Renal cortex interstitium (tissue), 15 donors: Measurements from ENCODE around the gene TEX30. TPM values are rescaled to one million over a fixed set of nuclear protein-coding genes. Genes with fewer than 3 reads are reported as not detected.
A peak's percentile ranks its signal among the peaks of the same experiment; 100 is the strongest.

Experiments
- DNase-seq, 11 donors: peaks; one replicate each; pipeline ENCODE4 v3.0.0-alpha.2; 2013; ENCODE audit warnings: low read depth in 9 of 11, low spot score in 4 of 11; ENCODE audit errors: extremely low read depth in 1 of 11
- long read RNA-seq, 16 experiments: transcript quantifications; one replicate each; lab custom pipeline, GENCODE V29; 2026
- polyA plus RNA-seq, 3 donors: library from polyadenylated mRNA; unstranded; fragments of 120-200 nt; gene quantifications; one replicate each; pipeline ENCODE4 v1.2.1, GENCODE V29; 2013; ENCODE audit not compliant: insufficient read length in 3 of 3

TEX30 gene
- polyA plus RNA-seq = 10 to 100 TPM; 29.7 to 40.0 (median 30.6) TPM
- long read RNA-seq, donor 1, transcript TEX30-206 (6 exons, 1,165 nt) = major isoform, 8 of 22 reads
- long read RNA-seq, donor 1, partial matches to known transcripts = 11 of 22 reads
- long read RNA-seq, donor 1, other reads (novel, unspliced or antisense) = 0 of 22 reads
- long read RNA-seq, donor 2, transcript TEX30-206 (6 exons, 1,165 nt) = major isoform, 6 of 15 reads
- long read RNA-seq, donor 2, transcript TEX30-205 (5 exons, 959 nt) = minor isoform, 5 of 15 reads
- long read RNA-seq, donor 2, partial matches to known transcripts = 0 of 15 reads
- long read RNA-seq, donor 2, other reads (novel, unspliced or antisense) = 0 of 15 reads
- long read RNA-seq, donor 3, transcript TEX30-206 (6 exons, 1,165 nt) = major isoform, 12 of 25 reads
- long read RNA-seq, donor 3, partial matches to known transcripts = 7 of 25 reads
- long read RNA-seq, donor 3, other reads (novel, unspliced or antisense) = 0 of 25 reads
- long read RNA-seq, donor 4, transcript TEX30-206 (6 exons, 1,165 nt) = major isoform, 14 of 19 reads
- long read RNA-seq, donor 4, partial matches to known transcripts = 0 of 19 reads
- long read RNA-seq, donor 4, other reads (novel, unspliced or antisense) = 0 of 19 reads
- long read RNA-seq, donor 5 = 0 reads
- long read RNA-seq, donor 6, transcript TEX30-206 (6 exons, 1,165 nt) = major isoform, 8 of 10 reads
- long read RNA-seq, donor 6, partial matches to known transcripts = 0 of 10 reads
- long read RNA-seq, donor 6, other reads (novel, unspliced or antisense) = 0 of 10 reads
- long read RNA-seq, donor 7, transcript TEX30-206 (6 exons, 1,165 nt) = major isoform, 16 of 33 reads
- long read RNA-seq, donor 7, partial matches to known transcripts = 10 of 33 reads
- long read RNA-seq, donor 7, other reads (novel, unspliced or antisense) = 0 of 33 reads
- long read RNA-seq, donor 8 = 0 reads
- long read RNA-seq, donor 9, transcript TEX30-206 (6 exons, 1,165 nt) = major isoform, 15 of 22 reads
- long read RNA-seq, donor 9, partial matches to known transcripts = 0 of 22 reads
- long read RNA-seq, donor 9, other reads (novel, unspliced or antisense) = 0 of 22 reads
- long read RNA-seq, donor 10, transcript TEX30-206 (6 exons, 1,165 nt) = major isoform, 17 of 34 reads
- long read RNA-seq, donor 10, transcript TEX30-202 (5 exons, 1,038 nt) = minor isoform, 5 of 34 reads
- long read RNA-seq, donor 10, partial matches to known transcripts = 10 of 34 reads
- long read RNA-seq, donor 10, other reads (novel, unspliced or antisense) = 0 of 34 reads
- long read RNA-seq, donor 11, transcript TEX30-206 (6 exons, 1,165 nt) = major isoform, 8 of 13 reads
- long read RNA-seq, donor 11, partial matches to known transcripts = 0 of 13 reads
- long read RNA-seq, donor 11, other reads (novel, unspliced or antisense) = 0 of 13 reads
- long read RNA-seq, donor 12, partial matches to known transcripts = 0 of 10 reads
- long read RNA-seq, donor 12, other reads (novel, unspliced or antisense) = 0 of 10 reads
- long read RNA-seq, donor 13 = 0 reads
- long read RNA-seq, donor 14, transcript TEX30-205 (5 exons, 959 nt) = minor isoform, 6 of 31 reads
- long read RNA-seq, donor 14, transcript TEX30-206 (6 exons, 1,165 nt) = major isoform, 16 of 31 reads
- long read RNA-seq, donor 14, transcript TEX30-202 (5 exons, 1,038 nt) = minor isoform, 7 of 31 reads
- long read RNA-seq, donor 14, partial matches to known transcripts = 0 of 31 reads
- long read RNA-seq, donor 14, other reads (novel, unspliced or antisense) = 0 of 31 reads
- long read RNA-seq, donor 15, transcript TEX30-206 (6 exons, 1,165 nt) = major isoform, 7 of 9 reads
- long read RNA-seq, donor 15, partial matches to known transcripts = 0 of 9 reads
- long read RNA-seq, donor 15, other reads (novel, unspliced or antisense) = 0 of 9 reads
- long read RNA-seq, donor 16, transcript TEX30-202 (5 exons, 1,038 nt) = minor isoform, 5 of 64 reads
- long read RNA-seq, donor 16, transcript TEX30-206 (6 exons, 1,165 nt) = major isoform, 28 of 64 reads
- long read RNA-seq, donor 16, transcript TEX30-205 (5 exons, 959 nt) = minor isoform, 14 of 64 reads
- long read RNA-seq, donor 16, partial matches to known transcripts = 16 of 64 reads
- long read RNA-seq, donor 16, other reads (novel, unspliced or antisense) = 0 of 64 reads

DNA sequence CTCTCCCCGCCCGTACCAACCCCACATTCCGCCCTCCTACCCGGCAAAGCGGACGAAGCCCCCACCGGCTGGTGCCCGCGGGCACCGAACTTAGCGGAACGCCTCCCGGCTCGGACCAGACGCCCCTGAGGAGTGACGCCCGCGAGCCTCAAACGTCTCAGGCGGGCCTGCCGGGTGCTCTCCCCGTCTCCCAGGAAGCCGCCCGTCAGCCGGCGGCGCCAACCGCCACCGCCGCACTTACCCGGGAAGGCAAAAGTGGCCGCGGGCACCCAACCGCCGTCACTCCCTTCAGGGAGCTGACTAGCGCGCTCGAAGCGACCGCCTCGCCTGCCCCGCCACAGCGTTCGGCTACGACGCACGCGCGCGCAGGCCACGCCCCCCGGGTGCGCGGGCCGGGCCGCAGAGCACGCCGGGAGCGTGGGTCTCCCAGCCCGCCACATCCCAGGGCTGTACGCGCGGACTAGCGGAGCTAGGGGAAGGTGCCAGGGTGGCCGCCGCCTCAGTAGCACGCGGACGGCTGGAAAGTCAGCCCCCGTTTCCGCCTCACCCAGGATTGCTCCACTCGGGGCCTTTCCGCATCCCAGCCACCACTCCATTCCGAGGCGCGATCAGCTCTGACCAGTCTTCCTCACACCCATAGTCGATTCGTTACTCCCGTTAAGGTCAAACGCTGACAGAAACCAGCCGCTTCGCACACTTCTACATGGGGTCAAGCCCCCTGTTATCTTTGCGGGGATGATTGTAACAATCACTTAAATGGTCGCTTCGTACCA, at the start of gene TEX30:
TSS of gene TEX30 (minus strand) at position 346 of the 773 bp plus-strand sequence. CDS start 3,760 bp downstream, outside the sequence.
- DNase-seq = peak; percentile 52 to 86 (median 74)

DNA sequence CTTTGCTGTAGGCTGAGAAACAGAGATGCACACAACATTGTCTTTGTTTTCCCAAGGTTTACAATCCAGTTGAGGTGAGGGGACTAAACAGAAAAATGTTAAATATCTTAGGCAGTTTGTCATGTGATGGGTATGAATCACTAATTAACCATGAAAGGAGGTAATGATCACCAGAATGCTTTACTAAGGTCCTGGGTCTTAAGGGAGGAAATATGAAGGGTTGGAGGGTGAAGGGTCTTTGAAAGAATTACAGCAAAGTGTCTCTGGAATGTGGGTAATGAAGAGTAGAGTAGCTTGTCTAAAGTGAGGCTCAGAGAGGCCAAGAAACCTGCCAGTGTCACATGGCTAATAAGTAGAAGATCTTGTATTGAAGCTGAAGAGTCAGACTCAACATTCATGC, 44.3 kb upstream of the TEX30 start:
- DNase-seq = peak in 4 of 11 donors; percentile 14 to 58 (median 30)

DNA sequence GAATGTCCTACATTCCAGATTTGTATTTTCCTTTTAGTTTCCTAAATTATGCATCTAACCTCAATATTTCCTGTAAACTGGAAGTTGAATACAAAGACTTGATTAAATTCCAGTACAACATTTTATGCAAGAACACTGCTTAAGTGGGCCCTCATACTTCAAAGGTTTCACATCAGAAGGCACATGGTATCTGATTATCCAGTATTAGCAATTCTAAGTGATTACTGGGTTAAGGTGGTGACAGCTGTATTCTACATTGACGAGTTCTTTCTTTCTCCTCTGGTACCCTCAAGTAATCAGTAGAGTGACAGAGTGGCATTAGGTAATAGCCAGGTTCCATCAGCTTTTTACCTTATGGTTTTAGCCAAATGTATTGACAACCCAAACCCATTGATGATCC, 43.7 kb upstream of the TEX30 start:
- DNase-seq = no peak

DNA sequence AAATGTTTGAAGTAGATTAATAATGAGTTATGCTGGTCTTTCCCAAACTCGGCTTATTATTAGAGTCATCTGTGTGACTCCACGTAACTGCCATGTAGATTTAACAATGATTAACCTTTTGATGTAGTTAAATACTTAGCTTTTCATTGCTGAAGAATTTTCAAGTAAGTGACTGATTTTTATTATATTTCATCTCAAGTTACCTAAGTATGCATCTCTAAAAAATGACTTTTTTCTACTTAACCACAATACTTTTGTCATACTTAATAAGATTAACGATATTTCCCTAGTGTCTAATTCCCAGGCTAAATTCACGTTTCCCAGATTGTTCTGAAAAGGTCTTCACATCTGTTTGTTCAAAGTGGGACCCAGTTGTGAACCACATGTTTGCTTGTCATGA, 43.1 kb upstream of the TEX30 start:
- no peak for DNase-seq

DNA sequence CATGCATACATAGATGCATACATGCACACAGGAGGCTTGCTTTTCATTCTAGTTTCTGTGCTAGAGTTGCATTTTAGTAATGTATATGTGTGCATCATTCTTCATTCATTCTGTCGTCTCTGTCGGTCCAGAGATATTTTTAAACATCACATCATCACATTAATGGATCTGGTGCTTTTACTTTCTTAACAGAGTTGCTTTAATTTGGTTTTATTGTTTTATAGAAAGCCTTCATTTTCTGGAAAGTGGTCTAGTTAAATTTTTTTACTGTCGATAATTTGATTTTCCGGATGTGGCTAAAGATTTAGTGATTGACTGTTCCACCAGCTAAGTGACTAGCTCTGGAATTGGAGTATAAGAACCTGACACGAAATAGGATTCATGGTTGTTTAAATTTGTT, 42.2 kb upstream of the TEX30 start:
- no peak for DNase-seq

DNA sequence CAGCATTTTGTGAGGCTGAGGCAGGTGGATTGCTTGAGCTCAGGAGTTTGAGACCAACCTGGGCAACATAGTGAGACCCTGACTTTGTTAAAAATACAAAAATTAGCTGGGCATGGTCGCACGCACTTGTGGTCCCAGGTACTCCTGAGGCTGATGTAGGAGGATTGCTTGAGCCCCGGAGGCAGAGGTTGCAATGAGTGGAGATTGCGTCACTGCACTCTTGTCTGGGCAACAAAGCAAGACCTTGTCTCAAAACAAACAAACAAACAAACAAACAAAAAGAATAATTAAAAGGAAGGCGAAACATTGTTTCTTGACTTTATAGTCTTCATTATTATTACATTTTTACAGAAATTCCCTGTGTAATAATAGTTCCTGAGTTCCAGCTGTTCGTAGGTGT, 41.2 kb upstream of the TEX30 start:
- no peak for DNase-seq

DNA sequence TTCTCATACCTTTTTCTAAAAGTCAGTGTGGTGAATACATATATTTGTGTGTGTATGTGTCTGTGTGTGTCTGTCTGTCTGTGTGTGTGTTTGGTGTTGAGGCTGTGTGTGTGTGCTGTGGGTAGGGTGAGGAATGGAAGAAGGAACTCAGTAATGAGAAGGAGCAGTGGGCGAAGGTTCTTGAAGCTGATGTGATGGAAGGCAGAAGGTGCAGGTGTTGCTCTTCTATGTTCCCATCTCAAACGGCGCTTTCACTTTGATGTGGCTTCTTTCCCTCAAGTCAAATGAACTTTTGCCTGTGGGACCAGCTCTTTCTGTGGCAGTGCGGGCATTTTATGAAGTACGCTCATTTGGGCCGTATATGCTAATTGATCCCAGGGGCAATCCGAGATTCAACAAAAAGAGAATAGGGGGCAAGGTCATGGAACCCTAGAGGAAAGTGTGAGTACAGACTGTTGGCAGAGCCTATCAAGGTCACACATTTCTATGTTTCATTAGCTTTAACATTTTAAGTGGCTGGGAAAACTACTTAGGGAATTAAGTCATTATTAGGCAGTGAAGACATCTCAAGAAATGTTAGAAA, 40.5 kb upstream of the TEX30 start:
- DNase-seq = no peak

DNA sequence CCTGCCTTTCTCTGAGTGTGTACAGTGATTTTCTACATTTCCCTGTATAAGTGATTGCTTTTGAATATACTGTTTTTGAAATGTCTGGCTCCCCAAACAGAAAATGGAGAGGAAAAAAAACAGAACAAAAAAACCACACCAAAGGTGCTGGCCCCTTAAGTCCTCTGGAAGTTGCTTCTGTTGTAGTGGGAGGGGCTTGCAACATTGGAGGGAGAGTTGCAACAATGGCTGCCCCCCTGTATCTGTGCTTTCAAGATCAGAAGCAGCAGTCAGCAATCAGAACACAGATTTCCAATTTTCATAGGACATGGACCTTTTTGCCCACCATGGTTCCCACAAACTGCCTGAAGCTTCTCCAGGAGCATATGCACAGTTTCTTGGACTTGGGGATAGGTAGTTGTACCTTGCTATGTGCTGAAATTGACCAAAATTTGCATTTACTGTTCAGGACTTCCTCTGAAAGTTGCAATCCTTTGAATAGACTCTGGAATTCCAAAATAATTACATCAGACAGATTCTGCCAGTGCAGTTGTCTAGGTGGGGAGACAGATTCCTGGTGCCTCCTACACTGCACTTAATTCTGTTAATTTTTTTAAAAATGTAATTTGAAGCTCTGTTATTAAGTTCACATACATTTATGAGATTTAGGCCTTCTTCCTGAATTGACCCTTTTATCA, 39.2 kb upstream of the TEX30 start:
- DNase-seq = no peak

DNA sequence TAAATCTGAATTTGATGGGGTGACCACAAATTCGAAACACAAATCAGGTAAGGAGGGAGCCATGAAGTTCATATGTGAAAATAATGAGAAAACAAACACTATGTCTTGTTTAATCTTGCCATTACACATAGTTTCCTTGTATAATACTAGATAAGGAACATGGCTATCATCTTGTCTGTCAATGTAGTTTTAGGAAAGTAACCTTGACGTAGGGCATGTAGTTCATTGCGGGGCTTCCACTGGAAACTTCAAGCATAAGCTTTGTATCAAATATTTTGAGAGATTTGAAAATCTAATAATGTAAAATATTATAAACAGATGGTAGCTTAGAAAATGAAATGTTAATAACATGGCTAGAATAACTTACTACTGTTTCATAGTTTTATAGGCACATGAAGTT, 34.1 kb upstream of the TEX30 start:
- DNase-seq = no peak

DNA sequence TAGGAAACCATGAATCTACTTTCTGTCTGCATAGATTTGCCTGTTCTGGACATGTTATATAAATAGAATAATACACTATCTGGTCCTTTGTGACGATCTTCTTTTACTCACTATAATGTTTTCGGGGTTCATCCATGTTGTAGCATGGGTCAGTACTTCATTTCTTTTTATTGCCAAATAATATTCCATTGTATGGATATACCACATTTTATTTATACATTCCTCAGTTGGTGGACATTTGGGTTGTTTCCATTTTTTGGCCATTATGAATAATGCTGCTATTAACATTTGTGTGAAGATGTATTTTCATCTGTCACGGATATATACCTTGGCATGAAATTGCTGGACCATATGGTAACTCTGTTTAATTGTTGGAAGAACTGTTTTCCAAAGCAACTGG, 32.1 kb upstream of the TEX30 start:
- DNase-seq = no peak

DNA sequence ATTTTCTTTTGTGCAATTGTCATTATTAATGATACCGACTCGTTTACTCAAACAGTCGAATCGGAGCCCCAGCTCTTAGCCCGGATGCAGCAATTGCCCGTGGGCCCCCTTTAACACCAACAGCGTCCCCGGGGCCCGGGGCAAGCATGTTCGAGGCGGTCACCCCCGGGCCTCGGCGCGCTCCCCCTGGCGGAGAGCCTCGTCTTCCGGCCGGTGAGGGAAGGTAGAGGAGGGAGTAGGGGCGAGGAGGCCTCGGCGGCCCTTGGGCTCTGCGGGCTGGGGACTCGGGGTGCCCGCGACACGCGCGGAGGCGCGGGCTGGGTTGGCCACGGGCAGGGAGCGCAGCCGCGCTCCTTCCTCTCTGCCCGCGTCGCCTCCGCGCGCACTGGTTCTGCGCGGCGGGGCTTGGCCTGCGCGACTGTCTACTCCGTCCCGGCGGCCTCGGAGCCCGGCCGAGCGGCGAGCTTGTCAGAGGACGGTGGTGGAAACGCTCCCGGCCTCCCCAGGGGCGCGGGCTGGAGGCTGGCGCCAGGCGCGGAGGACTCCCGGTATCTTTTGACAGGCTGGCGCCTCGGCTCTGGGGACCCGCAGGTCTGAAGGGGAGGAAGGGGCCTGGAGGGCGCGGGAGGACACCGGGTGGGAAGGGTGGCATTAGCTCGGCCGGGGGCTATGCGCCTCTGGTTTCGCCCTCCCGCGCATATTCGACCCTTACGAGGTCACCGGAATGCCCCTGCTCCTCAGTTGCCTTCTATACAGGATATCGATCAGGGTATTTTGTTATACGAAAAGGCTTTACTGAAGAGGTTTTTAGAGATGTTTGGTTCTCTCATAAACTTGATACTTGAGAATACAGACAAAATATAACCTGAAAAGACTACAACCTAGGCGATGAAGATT, 26.8 kb upstream of the TEX30 start:
- peak in 9 of 11 donors; percentile 63 to 82 (median 73) for DNase-seq

DNA sequence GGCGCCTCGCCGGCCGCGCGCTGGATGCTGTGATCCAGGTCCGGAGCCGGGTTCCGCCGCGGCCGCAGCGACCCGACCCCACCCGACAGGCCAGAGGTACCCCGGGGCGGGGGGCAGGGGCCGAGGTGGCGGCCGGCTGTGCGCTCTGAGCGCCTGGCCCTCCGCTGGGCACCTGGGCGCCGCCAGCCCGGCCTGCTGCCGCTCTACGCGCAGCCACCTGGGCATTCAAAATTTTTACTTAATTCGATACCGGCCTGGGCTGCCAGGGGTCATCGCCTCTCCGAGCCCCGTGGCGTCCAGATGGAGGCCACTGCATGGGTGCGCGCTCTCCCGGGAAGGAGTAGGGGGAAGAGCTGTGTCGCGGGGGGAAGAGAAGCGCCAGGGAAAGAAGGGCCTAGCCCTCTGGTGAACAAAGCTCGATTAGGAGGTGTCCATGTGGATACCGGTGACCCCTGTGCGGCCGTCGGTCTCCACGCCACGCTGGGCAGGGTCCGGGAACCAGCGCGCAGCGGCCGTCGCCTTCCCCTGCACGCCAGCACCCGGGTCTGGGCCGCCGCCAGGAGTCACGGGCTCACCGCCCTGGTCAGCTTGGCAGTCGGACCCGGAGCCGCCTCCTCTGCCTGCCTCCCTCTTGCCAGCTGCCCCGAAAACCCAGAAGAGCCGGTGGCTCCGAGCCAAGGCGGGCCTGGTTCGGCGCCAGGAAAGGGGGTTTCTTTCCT, 26.0 kb upstream of the TEX30 start:
- DNase-seq = peak in 6 of 11 donors; percentile 9 to 42 (median 24)

DNA sequence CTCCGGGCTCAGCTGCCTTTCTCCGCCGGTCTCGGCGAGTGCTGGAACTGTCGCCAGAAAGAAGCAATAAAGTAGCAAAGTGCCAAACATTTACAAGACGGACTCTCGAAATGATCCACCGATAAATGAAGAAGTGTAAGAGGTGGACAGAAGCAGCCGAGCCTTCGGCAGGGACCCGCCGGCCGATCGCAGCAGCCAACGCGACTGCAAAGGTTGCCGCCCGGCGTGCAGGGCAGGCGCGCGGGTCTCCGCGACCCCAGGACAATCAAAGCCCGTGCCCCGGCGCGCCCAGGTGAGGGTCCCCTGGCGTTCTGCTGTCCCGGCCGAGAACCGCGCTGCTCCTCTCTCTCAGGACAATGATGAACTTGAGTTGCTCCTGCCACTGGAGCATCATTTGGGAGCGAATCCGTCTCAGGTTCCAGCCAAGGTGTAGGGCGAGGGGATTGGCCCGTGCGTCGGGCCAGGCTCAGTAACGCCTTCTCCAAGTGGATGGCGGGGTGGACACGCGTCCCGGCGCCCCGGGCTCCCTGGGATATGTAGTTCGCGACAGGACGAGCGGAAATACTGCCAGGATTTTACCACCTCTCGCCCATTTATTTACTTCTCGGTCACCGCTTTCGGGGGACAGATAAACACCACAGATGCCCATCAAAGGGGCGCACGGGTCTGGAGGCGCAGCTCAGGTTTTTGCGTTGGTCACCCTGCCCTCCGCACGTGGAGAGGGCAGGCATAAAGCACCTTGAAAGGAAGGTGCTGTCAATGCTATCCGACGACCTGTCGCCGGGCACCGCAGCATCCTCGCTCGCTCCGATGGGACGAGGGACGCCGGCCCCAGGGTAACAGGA, 25.2 kb upstream of the TEX30 start, which contains the start of the genes BIVM and POGLUT2:
TSS of gene BIVM (plus strand) at position 539 of the 845 bp plus-strand sequence. CDS start 8,149 bp downstream, outside the sequence.
TSS of gene POGLUT2 (minus strand) at position 396 of the 845 bp plus-strand sequence. CDS start at position 90, 306 bp downstream.
- DNase-seq = peak; percentile 75 to 91 (median 87)
